Measurements from ENCODE around the gene ARL15.

Gene ARL15

GRCh38 chr5:54311176-54311677 is 854 bp upstream of the ARL15 start:
- H3K9ac ChIP-seq (ENCODE audit: low read length) = peak overlapping the region; percentile 57
- no peaks in the 10 kb centered on the region for H3K79me2 ChIP-seq (ENCODE audit: low read length)
- no peaks in the 10 kb centered on the region for H3K36me3 ChIP-seq (replicated peaks; ENCODE audit: low read depth, low read length)
- peak overlapping the region; percentile 97 for H3K4me2 ChIP-seq (ENCODE audit: low read length)
- H3K4me1 ChIP-seq (ENCODE audit: low read length) = peaks cover 5% of the 10 kb centered on the region; the same call in 1 of the 2 replicates
- no peaks in the 10 kb centered on the region for H3K27me3 ChIP-seq (ENCODE audit: low read depth, low read length)
- H4K20me1 ChIP-seq (ENCODE audit: insufficient read depth, low read length) = no peaks in the 10 kb centered on the region
- no peak for TF ChIP-seq EZH2phosphoT487 (IDR thresholded peaks at IDR 0.05; ENCODE audit: low read depth)
- TF ChIP-seq CTCF (IDR thresholded peaks at IDR 0.05; ENCODE audit: low read depth, low read length) = no peak
- H3K27ac ChIP-seq (ENCODE audit: low read length) = no peak overlapping the region
- H3K9me3 ChIP-seq (ENCODE audit: insufficient read depth, low read length) = no peaks in the 10 kb centered on the region
- H3K4me3 ChIP-seq (ENCODE audit: low read length) = peak overlapping the region; percentile 92
- H2AFZ ChIP-seq (ENCODE audit: low read depth, low read length) = peak overlapping the region; percentile 86

GRCh38 chr5:54309691-54310432 is 511 bp downstream of the ARL15 start:
- H3K9me3 ChIP-seq (ENCODE audit: insufficient read depth, low read length) = no peaks in the 10 kb centered on the region
- no peaks in the 10 kb centered on the region for H3K36me3 ChIP-seq (replicated peaks; ENCODE audit: low read depth, low read length)
- no peak for TF ChIP-seq CTCF (IDR thresholded peaks at IDR 0.05; ENCODE audit: low read depth, low read length)
- no peak for TF ChIP-seq EZH2phosphoT487 (IDR thresholded peaks at IDR 0.05; ENCODE audit: low read depth)
- no peaks in the 10 kb centered on the region for H4K20me1 ChIP-seq (ENCODE audit: insufficient read depth, low read length)
- H3K27ac ChIP-seq (ENCODE audit: low read length) = no peak overlapping the region
- peak overlapping the region; percentile 67 for H3K4me2 ChIP-seq (ENCODE audit: low read length)
- H2AFZ ChIP-seq (ENCODE audit: low read depth, low read length) = peak overlapping the region; percentile 91
- H3K4me1 ChIP-seq (ENCODE audit: low read length) = peaks cover 5% of the 10 kb centered on the region; the same call in 1 of the 2 replicates
- H3K9ac ChIP-seq (ENCODE audit: low read length) = peak overlapping the region; percentile 71
- peak overlapping the region; percentile 92 for H3K4me3 ChIP-seq (ENCODE audit: low read length)
- H3K79me2 ChIP-seq (ENCODE audit: low read length) = no peaks in the 10 kb centered on the region
- no peaks in the 10 kb centered on the region for H3K27me3 ChIP-seq (ENCODE audit: low read depth, low read length)

- no peaks in the 10 kb centered on the region for H3K27me3 ChIP-seq (ENCODE audit: low read depth, low read length)
- no peak for TF ChIP-seq EZH2phosphoT487 (IDR thresholded peaks at IDR 0.05; ENCODE audit: low read depth)
- no peak for TF ChIP-seq CTCF (IDR thresholded peaks at IDR 0.05; ENCODE audit: low read depth, low read length)
- H2AFZ ChIP-seq (ENCODE audit: low read depth, low read length) = peak overlapping the region; percentile 91
- H3K79me2 ChIP-seq (ENCODE audit: low read length) = no peaks in the 10 kb centered on the region
- peak overlapping the region; percentile 92 for H3K4me3 ChIP-seq (ENCODE audit: low read length)
- H3K27ac ChIP-seq (ENCODE audit: low read length) = no peak overlapping the region
- H3K36me3 ChIP-seq (replicated peaks; ENCODE audit: low read depth, low read length) = no peaks in the 10 kb centered on the region
- H3K4me2 ChIP-seq (ENCODE audit: low read length) = peak overlapping the region; percentile 67
- H3K9me3 ChIP-seq (ENCODE audit: insufficient read depth, low read length) = no peaks in the 10 kb centered on the region
- peak overlapping the region; percentile 71 for H3K9ac ChIP-seq (ENCODE audit: low read length)
- no peaks in the 10 kb centered on the region for H4K20me1 ChIP-seq (ENCODE audit: insufficient read depth, low read length)
- H3K4me1 ChIP-seq (ENCODE audit: low read length) = peaks cover 5% of the 10 kb centered on the region; the same call in 1 of the 2 replicates
These were observed 1.1 kb downstream of the ARL15 start for GRCh38 chr5:54309276-54309675.

GRCh38 chr5:54307583-54307982 is 2.8 kb downstream of the ARL15 start:
- Histone ChIP-seq H3K4me3 (ENCODE audit: low read length) (no peak overlapping the region), H3K4me1 (ENCODE audit: low read length) (peaks cover 5% of the 10 kb centered on the region; the same call in 1 of the 2 replicates), H3K4me2 (ENCODE audit: low read length) (no peak overlapping the region), H3K9ac (ENCODE audit: low read length) (no peak overlapping the region), H3K79me2 (ENCODE audit: low read length) (no peaks in the 10 kb centered on the region), H3K27ac (ENCODE audit: low read length) (no peak overlapping the region), H3K27me3 (ENCODE audit: low read depth, low read length) (no peaks in the 10 kb centered on the region), H3K36me3 (replicated peaks; ENCODE audit: low read depth, low read length) (no peaks in the 10 kb centered on the region), H4K20me1 (ENCODE audit: insufficient read depth, low read length) (no peaks in the 10 kb centered on the region), H2AFZ (ENCODE audit: low read depth, low read length) (no peak overlapping the region), H3K9me3 (ENCODE audit: insufficient read depth, low read length) (no peaks in the 10 kb centered on the region)
- TF ChIP-seq EZH2phosphoT487 (IDR thresholded peaks at IDR 0.05; ENCODE audit: low read depth) (no peak), CTCF (IDR thresholded peaks at IDR 0.05; ENCODE audit: low read depth, low read length) (no peak)

Data from OCI-LY3 (cell line).